Right lung (tissue), 5 donors: Measurements from ENCODE around the gene GPRC5C. TPM values are rescaled to one million over a fixed set of nuclear protein-coding genes. Genes with fewer than 3 reads are reported as not detected.
"Not testable (repeated sequence)": the region's sequence is repeated elsewhere in the genome, so short reads cannot be mapped to it uniquely, and the experiment has no call there.

Source experiments
- DNase-seq, 2 donors: peaks; one replicate each; pipeline ENCODE4 v3.0.0-alpha.2; 2013
- polyA plus RNA-seq, 5 donors: library from polyadenylated mRNA; unstranded; fragments of 120-200 nt; gene quantifications; one replicate each; pipeline versions ENCODE4 v1.2.1 to v1.2.3, GENCODE V29; 2013; ENCODE audit warnings: inconsistent platforms in 1 of 5, low replicate concordance in 1 of 5; ENCODE audit not compliant: insufficient read length in 5 of 5, insufficient read depth in 1 of 5

GPRC5C gene
- polyA plus RNA-seq, 5 donors = 40.1 to 70.8 (median 51.4) TPM

GRCh38 chr17:74403512-74404137 is 28.3 kb upstream of the GPRC5C start:
- no peak for DNase-seq

GRCh38 chr17:74404218-74404617 is 27.7 kb upstream of the GPRC5C start:
- no peak for DNase-seq

- DNase-seq = no peak
Observed at GRCh38 chr17:74404789-74405188, 27.1 kb upstream of the GPRC5C start.

GRCh38 chr17:74405311-74405710 is 26.6 kb upstream of the GPRC5C start:
- DNase-seq = not testable (repeated sequence)

- no peak for DNase-seq
Observed at GRCh38 chr17:74407384-74407783, 24.5 kb upstream of the GPRC5C start.

GRCh38 chr17:74408262-74408661 is 23.6 kb upstream of the GPRC5C start:
- DNase-seq = no peak

- DNase-seq = no peak
Observed at GRCh38 chr17:74408815-74409214, 23.1 kb upstream of the GPRC5C start.

- DNase-seq = no peak
Observed at GRCh38 chr17:74410001-74410443, 21.9 kb upstream of the GPRC5C start.

- no peak for DNase-seq
Observed at GRCh38 chr17:74412581-74412980, 19.3 kb upstream of the GPRC5C start.

GRCh38 chr17:74413491-74413890 is 18.4 kb upstream of the GPRC5C start:
- no peak for DNase-seq

- no peak for DNase-seq
Observed at GRCh38 chr17:74414510-74414909, 17.4 kb upstream of the GPRC5C start.

- no peak for DNase-seq
Observed at GRCh38 chr17:74415608-74416396, 16.1 kb upstream of the GPRC5C start.

GRCh38 chr17:74417178-74418045 is 14.5 kb upstream of the GPRC5C start:
- DNase-seq = no peak

- DNase-seq = no peak
Observed at GRCh38 chr17:74419928-74420411, 11.9 kb upstream of the GPRC5C start.

GRCh38 chr17:74424117-74424516 is 7.8 kb upstream of the GPRC5C start:
- DNase-seq = no peak

- DNase-seq = no peak
Observed at GRCh38 chr17:74424657-74425056, 7.2 kb upstream of the GPRC5C start.

GRCh38 chr17:74426551-74427047 is 5.3 kb upstream of the GPRC5C start:
- no peak for DNase-seq

GRCh38 chr17:74427048-74427762 is 4.7 kb upstream of the GPRC5C start:
- DNase-seq = no peak

- no peak for DNase-seq
Observed at GRCh38 chr17:74427763-74428153, 4.1 kb upstream of the GPRC5C start.

- DNase-seq = no peak
Observed at GRCh38 chr17:74429604-74430384, 2.1 kb upstream of the GPRC5C start.

GRCh38 chr17:74430385-74430705 is 1.5 kb upstream of the GPRC5C start:
- DNase-seq = no peak
